ENCODE measurements around the gene PCID2.
"Not testable (repeated sequence)": the region's sequence is repeated elsewhere in the genome, so short reads cannot be mapped to it uniquely, and the experiment has no call there.

Gene PCID2

DNA sequence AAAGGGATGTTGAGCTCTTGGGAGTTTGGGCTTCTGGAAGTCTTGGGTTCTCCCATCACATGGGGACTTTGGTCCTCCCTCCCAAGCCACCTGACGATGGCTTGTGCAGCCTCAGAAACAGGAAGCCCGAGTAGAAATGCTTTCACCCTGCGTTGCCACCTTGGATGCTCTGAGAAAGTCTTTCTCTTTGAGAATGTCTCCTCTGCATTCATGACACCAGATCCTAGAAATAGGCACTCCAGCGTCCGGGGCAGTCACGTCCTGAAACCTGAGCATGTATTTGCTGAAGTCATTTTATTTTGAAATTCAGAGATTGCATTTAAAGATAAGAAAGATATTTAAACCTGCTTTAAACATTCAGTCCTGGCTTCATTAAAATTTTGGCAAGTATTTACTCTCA is 35.4 kb upstream of the PCID2 start:
- no CpG with 5 or more reads among the region's 6 CpGs for WGBS (ENCODE audit: extremely low coverage, insufficient coverage, insufficient read length)

DNA sequence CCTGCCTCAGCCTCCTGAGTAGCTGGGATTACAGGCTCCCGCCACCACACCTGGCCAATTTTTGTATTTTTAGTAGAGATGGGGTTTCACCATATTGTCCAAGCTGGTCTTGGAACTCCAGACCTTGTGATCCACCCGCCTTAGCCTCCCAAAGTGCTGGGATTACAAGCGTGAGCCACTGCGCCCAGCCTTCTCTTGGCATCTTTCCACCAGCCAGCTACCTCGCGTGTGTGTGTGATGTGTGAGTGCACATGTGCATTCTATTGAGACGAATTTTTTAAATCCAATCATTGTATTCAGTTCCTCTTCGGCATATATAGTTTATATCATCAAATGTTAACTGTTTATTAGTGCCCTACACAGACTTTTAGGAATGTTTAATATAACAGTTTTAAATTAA is 33.2 kb upstream of the PCID2 start:
- peaks cover 45 to 46% of the 10 kb centered on the region in 2 experiments for H3K36me3 ChIP-seq (ENCODE audit: control insufficient read depth in 1 of 2, insufficient read depth in 2 of 2, low read length in 2 of 2)
- not testable (repeated sequence) for H3K4ac ChIP-seq (ENCODE audit: low read depth, low read length); H3K27ac ChIP-seq (ENCODE audit: low read depth, low read length); H2BK12ac ChIP-seq (ENCODE audit: low read length); DNase-seq; H4K12ac ChIP-seq (ENCODE audit: low read depth, low read length); H2BK5ac ChIP-seq (ENCODE audit: low read depth, low read length, poor library complexity); H3K79me2 ChIP-seq (ENCODE audit: control insufficient read depth, insufficient read depth, low read length, poor library complexity); H3K27me3 ChIP-seq (ENCODE audit: insufficient read depth, low read length); H4K91ac ChIP-seq (ENCODE audit: low read depth, low read length); H3K18ac ChIP-seq (ENCODE audit: low read length); H3K9me3 ChIP-seq (ENCODE audit: insufficient read depth, low read depth, low read length); H2AFZ ChIP-seq (ENCODE audit: insufficient read depth, low read length, poor library complexity); H3K4me2 ChIP-seq (ENCODE audit: low read length); H3K9ac ChIP-seq (ENCODE audit: low read length); H3K79me1 ChIP-seq (ENCODE audit: low read length); H2AK5ac ChIP-seq (ENCODE audit: low read length); H3K4me3 ChIP-seq (ENCODE audit: low read depth, low read length); H4K8ac ChIP-seq (ENCODE audit: low read depth, low read length); H2BK120ac ChIP-seq (ENCODE audit: insufficient read depth, low read length, poor library complexity); H3K4me1 ChIP-seq (ENCODE audit: control insufficient read depth in 1 of 2, insufficient read depth in 2 of 2, low read length in 2 of 2); H3K14ac ChIP-seq (ENCODE audit: low read length); H3K23ac ChIP-seq (ENCODE audit: low read length)
- no CpG with 5 or more reads among the region's 8 CpGs for WGBS (ENCODE audit: extremely low coverage, insufficient coverage, insufficient read length)

More for the DNA sequence above, 35.4 kb upstream of the PCID2 start:
- Histone ChIP-seq H2BK12ac (ENCODE audit: low read length) (no peak overlapping the region), H3K27me3 (ENCODE audit: insufficient read depth, low read length) (no peaks in the 10 kb centered on the region), H3K36me3 (ENCODE audit: control insufficient read depth in 1 of 2, insufficient read depth in 2 of 2, low read length in 2 of 2) (peaks cover 50 to 56% of the 10 kb centered on the region in 2 experiments), H2AK5ac (ENCODE audit: low read length) (no peak overlapping the region), H3K9me3 (ENCODE audit: insufficient read depth, low read depth, low read length) (no peaks in the 10 kb centered on the region), H3K79me1 (ENCODE audit: low read length) (no peaks in the 10 kb centered on the region), H3K14ac (ENCODE audit: low read length) (no peak overlapping the region), H4K91ac (ENCODE audit: low read depth, low read length) (no peak overlapping the region), H3K79me2 (ENCODE audit: control insufficient read depth, insufficient read depth, low read length, poor library complexity) (no peaks in the 10 kb centered on the region), H4K12ac (ENCODE audit: low read depth, low read length) (no peak overlapping the region), H2BK5ac (ENCODE audit: low read depth, low read length, poor library complexity) (no peak overlapping the region), H3K18ac (ENCODE audit: low read length) (no peak overlapping the region), H3K27ac (ENCODE audit: low read depth, low read length) (no peak overlapping the region), H3K4me2 (ENCODE audit: low read length) (no peak overlapping the region), H3K4me1 (ENCODE audit: control insufficient read depth in 1 of 2, insufficient read depth in 2 of 2, low read length in 2 of 2) (peaks cover 0 to 8% of the 10 kb centered on the region in 2 experiments), H3K4me3 (ENCODE audit: low read depth, low read length) (no peak overlapping the region), H2AFZ (ENCODE audit: insufficient read depth, low read length, poor library complexity) (no peak overlapping the region), H2BK120ac (ENCODE audit: insufficient read depth, low read length, poor library complexity) (no peak overlapping the region), H4K8ac (ENCODE audit: low read depth, low read length) (no peak overlapping the region), H3K4ac (ENCODE audit: low read depth, low read length) (no peak overlapping the region), H3K23ac (ENCODE audit: low read length) (no peak overlapping the region), H3K9ac (ENCODE audit: low read length) (no peak overlapping the region)
- DNase-seq, result no peak

DNA sequence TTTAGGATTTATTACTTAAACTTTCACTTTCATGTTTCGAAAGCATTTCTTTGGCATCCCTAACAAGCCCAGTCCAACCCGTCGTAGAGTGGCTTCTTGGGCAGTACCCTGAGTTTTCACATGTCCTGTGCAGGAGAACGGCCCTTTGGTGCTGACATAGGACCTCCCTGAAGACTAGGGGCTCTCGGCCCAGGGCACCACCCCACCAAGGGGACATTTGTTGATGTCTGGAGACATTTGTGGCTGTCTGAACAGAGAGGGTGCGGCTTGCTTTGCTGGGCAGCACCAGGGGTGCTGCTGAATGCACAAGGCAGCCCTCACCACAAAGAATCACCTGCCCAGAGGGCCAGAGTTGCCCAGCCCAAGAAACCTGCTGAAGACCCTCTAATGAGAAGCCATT is 31.5 kb upstream of the PCID2 start:
- no peak overlapping the region for H2AK5ac ChIP-seq (ENCODE audit: low read length)
- no peak overlapping the region for H4K12ac ChIP-seq (ENCODE audit: low read depth, low read length)
- no CpG with 5 or more reads among the region's 6 CpGs for WGBS (ENCODE audit: extremely low coverage, insufficient coverage, insufficient read length)
- no peaks in the 10 kb centered on the region for H3K79me1 ChIP-seq (ENCODE audit: low read length)
- H3K27me3 ChIP-seq (ENCODE audit: insufficient read depth, low read length), result no peaks in the 10 kb centered on the region
- no peak overlapping the region for H3K4ac ChIP-seq (ENCODE audit: low read depth, low read length)
- no peak overlapping the region for H2BK12ac ChIP-seq (ENCODE audit: low read length)
- no peak for DNase-seq
- H3K4me2 ChIP-seq (ENCODE audit: low read length), result no peak overlapping the region
- H3K14ac ChIP-seq (ENCODE audit: low read length), result no peak overlapping the region
- no peak overlapping the region for H3K18ac ChIP-seq (ENCODE audit: low read length)
- no peak overlapping the region for H2AFZ ChIP-seq (ENCODE audit: insufficient read depth, low read length, poor library complexity)
- peaks cover 41 to 42% of the 10 kb centered on the region in 2 experiments for H3K36me3 ChIP-seq (ENCODE audit: control insufficient read depth in 1 of 2, insufficient read depth in 2 of 2, low read length in 2 of 2)
- no peak overlapping the region for H2BK5ac ChIP-seq (ENCODE audit: low read depth, low read length, poor library complexity)
- no peak overlapping the region for H4K8ac ChIP-seq (ENCODE audit: low read depth, low read length)
- H4K91ac ChIP-seq (ENCODE audit: low read depth, low read length), result no peak overlapping the region
- H3K23ac ChIP-seq (ENCODE audit: low read length), result no peak overlapping the region
- no peaks in the 10 kb centered on the region for H3K9me3 ChIP-seq (ENCODE audit: insufficient read depth, low read depth, low read length)
- no peak overlapping the region for H3K9ac ChIP-seq (ENCODE audit: low read length)
- H3K4me1 ChIP-seq (ENCODE audit: control insufficient read depth in 1 of 2, insufficient read depth in 2 of 2, low read length in 2 of 2), result no peaks in the 10 kb centered on the region
- no peak overlapping the region for H3K27ac ChIP-seq (ENCODE audit: low read depth, low read length)
- H3K79me2 ChIP-seq (ENCODE audit: control insufficient read depth, insufficient read depth, low read length, poor library complexity), result no peaks in the 10 kb centered on the region
- H3K4me3 ChIP-seq (ENCODE audit: low read depth, low read length), result no peak overlapping the region
- H2BK120ac ChIP-seq (ENCODE audit: insufficient read depth, low read length, poor library complexity), result no peak overlapping the region

DNA sequence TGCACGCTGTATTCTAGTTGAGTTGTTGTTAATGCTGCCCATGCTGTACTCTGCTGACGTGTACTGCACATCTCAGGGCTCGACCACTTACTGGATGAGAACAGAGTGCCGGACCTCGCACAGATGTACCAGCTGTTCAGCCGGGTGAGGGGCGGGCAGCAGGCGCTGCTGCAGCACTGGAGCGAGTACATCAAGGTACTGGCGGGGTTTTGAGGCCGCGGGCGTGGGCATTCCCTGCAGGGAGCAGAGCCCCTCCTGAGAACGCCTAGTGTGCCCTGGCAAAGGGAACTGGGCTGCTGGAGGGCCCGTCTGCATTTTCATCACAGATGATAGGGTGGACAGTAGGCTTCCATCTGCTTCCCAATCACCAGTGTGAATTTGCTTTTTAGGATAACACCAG is 30.9 kb upstream of the PCID2 start:
- H4K8ac ChIP-seq (ENCODE audit: low read depth, low read length), result no peak overlapping the region
- H3K9ac ChIP-seq (ENCODE audit: low read length), result no peak overlapping the region
- no peaks in the 10 kb centered on the region for H3K79me2 ChIP-seq (ENCODE audit: control insufficient read depth, insufficient read depth, low read length, poor library complexity)
- no peaks in the 10 kb centered on the region for H3K9me3 ChIP-seq (ENCODE audit: insufficient read depth, low read depth, low read length)
- WGBS (ENCODE audit: extremely low coverage, insufficient coverage, insufficient read length), result no CpG with 5 or more reads among the region's 15 CpGs
- no peak overlapping the region for H3K27ac ChIP-seq (ENCODE audit: low read depth, low read length)
- no peak overlapping the region for H3K4me2 ChIP-seq (ENCODE audit: low read length)
- no peak overlapping the region for H4K12ac ChIP-seq (ENCODE audit: low read depth, low read length)
- H3K18ac ChIP-seq (ENCODE audit: low read length), result no peak overlapping the region
- H3K27me3 ChIP-seq (ENCODE audit: insufficient read depth, low read length), result no peaks in the 10 kb centered on the region
- no peak overlapping the region for H2BK12ac ChIP-seq (ENCODE audit: low read length)
- DNase-seq, result no peak
- H3K36me3 ChIP-seq (ENCODE audit: control insufficient read depth in 1 of 2, insufficient read depth in 2 of 2, low read length in 2 of 2), result peaks cover 40 to 42% of the 10 kb centered on the region in 2 experiments
- H2BK5ac ChIP-seq (ENCODE audit: low read depth, low read length, poor library complexity), result no peak overlapping the region
- no peak overlapping the region for H2AK5ac ChIP-seq (ENCODE audit: low read length)
- no peak overlapping the region for H3K4ac ChIP-seq (ENCODE audit: low read depth, low read length)
- no peaks in the 10 kb centered on the region for H3K4me1 ChIP-seq (ENCODE audit: control insufficient read depth in 1 of 2, insufficient read depth in 2 of 2, low read length in 2 of 2)
- no peak overlapping the region for H2BK120ac ChIP-seq (ENCODE audit: insufficient read depth, low read length, poor library complexity)
- H2AFZ ChIP-seq (ENCODE audit: insufficient read depth, low read length, poor library complexity), result no peak overlapping the region
- H4K91ac ChIP-seq (ENCODE audit: low read depth, low read length), result no peak overlapping the region
- no peak overlapping the region for H3K4me3 ChIP-seq (ENCODE audit: low read depth, low read length)
- H3K23ac ChIP-seq (ENCODE audit: low read length), result no peak overlapping the region
- no peak overlapping the region for H3K14ac ChIP-seq (ENCODE audit: low read length)
- no peaks in the 10 kb centered on the region for H3K79me1 ChIP-seq (ENCODE audit: low read length)

All from trophoblast cell (in vitro differentiated cells and primary cell).